Amniotic stem cell (primary cell): Measurements from ENCODE around the gene LLGL2.
"Not testable (repeated sequence)": the region's sequence is repeated elsewhere in the genome, so short reads cannot be mapped to it uniquely, and the experiment has no call there.

ENCODE experiments used
- DNase-seq: peaks from one replicate; lab custom pipeline; 2025; lab: John Stamatoyannopoulos, UW

LLGL2 gene

GRCh38 chr17:75591722-75592302 is 66.3 kb downstream of the LLGL2 start:
- no peak for DNase-seq

GRCh38 chr17:75592348-75593020 is 67.0 kb downstream of the LLGL2 start:
- DNase-seq, result no peak

GRCh38 chr17:75593430-75593829 is 67.9 kb downstream of the LLGL2 start:
- DNase-seq, result not testable (repeated sequence)

- DNase-seq, result no peak
Observed at GRCh38 chr17:75594499-75595283, 69.2 kb downstream of the LLGL2 start.

- DNase-seq, result no peak
Observed at GRCh38 chr17:75595284-75595919, 69.9 kb downstream of the LLGL2 start.

GRCh38 chr17:75595920-75596313 is 70.4 kb downstream of the LLGL2 start:
- DNase-seq, result no peak

- no peak for DNase-seq
Observed at GRCh38 chr17:75596320-75597087, 71.0 kb downstream of the LLGL2 start.

- DNase-seq, result no peak
Observed at GRCh38 chr17:75601057-75601987, 75.8 kb downstream of the LLGL2 start.

GRCh38 chr17:75602644-75603043 is 77.1 kb downstream of the LLGL2 start:
- DNase-seq, result no peak

GRCh38 chr17:75603123-75603522 is 77.6 kb downstream of the LLGL2 start:
- DNase-seq, result no peak

GRCh38 chr17:75604034-75604695 is 78.7 kb downstream of the LLGL2 start:
- no peak for DNase-seq

GRCh38 chr17:75605790-75606189 is 80.3 kb downstream of the LLGL2 start:
- no peak for DNase-seq

- DNase-seq, result no peak
Observed at GRCh38 chr17:75607086-75607485, 81.6 kb downstream of the LLGL2 start.

- no peak for DNase-seq
Observed at GRCh38 chr17:75610103-75610984, 84.8 kb downstream of the LLGL2 start.

GRCh38 chr17:75611851-75612429 is 86.4 kb downstream of the LLGL2 start:
- DNase-seq, result no peak

- DNase-seq, result no peak
Observed at GRCh38 chr17:75612906-75613626, 87.6 kb downstream of the LLGL2 start.

GRCh38 chr17:75614006-75614405 is 88.5 kb downstream of the LLGL2 start:
- DNase-seq, result no peak
